Activated CD4-positive, CD25-positive, alpha-beta regulatory T cell treated with anti-CD3 and anti-CD28 coated beads, Interleukin-2, amount 50 U/mL, for 72 hours (primary cell): ENCODE measurements around the gene TXNDC11.

ENCODE experiments used
- DNase-seq: peaks from one replicate; pipeline ENCODE4 v3.0.0; 2021

The TXNDC11 gene

DNA sequence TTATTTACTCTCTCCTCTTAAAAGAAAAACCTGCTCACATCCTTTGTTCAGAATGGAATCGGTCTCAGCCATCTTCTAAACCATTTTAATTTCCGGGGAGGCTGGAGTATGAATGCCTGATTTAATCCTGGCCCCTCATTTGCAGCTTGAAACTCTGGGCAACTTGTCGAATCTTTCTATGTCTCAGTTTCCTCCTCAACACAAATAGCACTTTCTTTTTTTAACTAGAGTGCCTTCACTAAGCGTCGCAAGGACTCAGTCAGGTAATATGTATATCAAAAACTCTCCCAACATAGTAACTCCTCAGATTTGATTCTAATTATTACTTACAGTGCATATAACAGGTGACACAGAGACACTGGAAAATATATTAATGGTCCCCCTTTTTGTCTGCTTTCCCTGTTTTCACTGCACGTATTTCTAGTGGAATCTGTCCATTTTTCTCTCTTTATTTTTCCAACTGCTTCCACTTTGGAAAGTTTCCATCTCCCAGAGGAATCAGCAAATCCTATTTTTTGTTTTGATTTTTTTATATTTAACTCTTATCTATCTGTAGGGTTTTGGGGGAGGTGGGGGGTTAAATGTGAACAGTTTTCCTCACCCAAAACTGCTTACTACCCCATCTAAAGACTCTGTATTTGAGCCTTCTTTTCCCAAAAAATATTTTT lies 55.8 kb downstream of the TXNDC11 start:
- DNase-seq = no peak

DNA sequence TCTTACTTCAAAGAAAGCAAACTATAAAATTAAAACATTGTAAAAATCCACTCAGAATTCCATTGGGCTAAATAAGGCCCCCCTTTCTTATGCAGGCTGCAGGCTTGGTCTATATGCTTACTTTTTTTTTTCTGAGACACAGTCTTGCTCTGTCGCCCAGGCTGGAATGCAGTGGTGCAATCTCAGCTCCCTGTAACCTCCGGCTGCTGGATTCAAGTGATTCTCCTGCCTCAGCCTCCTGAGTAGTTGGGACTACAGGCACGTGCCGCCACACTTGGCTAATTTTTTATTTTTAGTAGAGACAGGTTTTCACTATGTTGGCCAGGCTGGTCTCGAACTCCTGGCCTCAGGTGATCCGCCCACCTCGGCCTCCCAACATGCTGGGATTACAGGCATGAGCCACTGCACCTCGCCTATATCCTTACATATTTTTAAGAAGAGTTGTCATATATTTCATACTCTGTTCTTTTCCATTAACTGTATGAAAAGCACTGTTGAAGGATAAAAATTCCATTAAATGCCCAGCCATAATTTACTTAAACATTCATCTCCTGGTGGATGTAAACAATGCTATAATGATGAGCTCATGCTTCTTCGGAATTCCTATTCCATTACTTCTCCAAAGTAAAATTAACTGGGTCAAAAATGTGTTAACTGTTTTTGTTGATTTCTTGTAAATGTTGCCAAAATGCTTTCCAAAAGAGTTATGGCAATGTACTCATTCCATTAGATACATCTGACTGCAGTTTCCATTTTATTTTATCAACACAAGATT lies 56.6 kb downstream of the TXNDC11 start:
- DNase-seq = no peak

DNA sequence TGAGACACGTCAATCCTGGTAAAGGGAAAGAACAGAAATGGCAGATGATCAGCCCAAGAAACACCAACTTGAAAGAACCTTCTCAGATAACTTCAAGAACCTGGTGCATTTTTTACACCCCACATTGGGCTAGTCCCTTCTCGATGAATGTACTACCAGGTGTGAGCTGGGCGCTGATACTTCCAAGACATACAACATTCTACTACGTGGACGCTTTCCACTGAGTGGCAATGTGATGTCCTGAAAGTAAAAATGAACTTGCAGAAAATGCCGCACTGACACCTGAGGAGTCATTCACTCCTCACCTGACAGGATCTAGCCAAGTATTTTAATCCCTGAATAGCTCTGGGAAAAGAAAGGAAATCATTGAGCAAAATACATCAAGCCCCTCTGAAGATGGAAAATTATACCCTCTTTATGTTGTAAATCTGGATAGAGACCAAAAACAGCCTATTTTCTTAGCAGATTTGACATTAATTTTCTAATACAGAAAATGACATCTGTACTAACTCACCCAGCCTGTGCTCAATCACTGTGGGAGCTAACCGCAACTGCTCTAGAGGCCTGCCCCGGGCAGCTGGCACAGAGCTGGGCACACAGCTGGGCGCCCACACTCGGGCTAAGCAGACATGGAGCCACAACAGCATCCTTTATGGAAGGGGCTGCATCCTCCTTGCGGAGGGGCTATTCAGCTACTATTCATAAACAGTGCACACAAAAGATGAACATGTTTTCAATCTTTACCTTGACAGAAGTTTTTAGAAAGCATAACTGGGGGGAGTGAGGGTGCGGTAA lies 58.2 kb downstream of the TXNDC11 start:
- DNase-seq = no peak

DNA sequence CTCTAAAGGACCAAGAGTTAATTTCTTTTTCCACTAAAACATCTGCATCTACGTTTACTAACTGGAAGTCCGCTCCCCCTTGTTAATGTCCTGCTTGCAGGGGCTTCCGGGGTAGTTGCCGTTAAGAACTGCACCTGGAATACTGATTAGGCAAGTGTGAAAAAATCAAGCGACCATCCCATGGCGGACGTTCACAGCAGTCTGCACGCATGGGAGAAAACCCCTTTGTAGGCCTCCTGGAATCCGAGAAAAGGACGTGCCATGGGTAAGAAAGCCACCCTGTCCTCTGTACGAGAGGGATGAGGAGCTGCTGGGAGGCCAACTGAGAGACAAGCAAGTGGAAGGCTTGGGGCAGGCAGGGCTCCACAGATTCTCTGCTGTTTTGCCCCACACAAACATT lies 59.5 kb downstream of the TXNDC11 start:
- no peak for DNase-seq

DNA sequence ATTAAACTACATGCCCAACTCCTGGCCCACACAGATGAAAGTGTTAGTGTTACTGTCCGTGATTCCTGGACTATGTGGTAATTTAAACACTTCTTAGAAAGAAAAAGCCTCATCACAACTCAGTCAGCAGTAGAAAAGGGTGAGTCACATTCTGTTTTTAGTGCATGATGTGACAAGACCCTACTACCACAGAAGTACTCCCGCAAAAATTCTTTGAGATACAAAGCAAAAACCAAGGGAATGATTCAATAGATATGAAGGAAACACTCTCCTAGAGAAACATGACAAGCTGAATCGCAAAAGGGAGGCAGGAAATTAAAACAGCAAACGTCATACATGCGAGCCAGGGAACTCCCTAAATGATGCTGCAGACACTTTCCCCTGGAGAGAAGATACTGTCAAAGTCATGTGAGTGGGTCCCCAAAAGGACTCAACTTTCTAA lies 60.0 kb downstream of the TXNDC11 start:
- no peak for DNase-seq

DNA sequence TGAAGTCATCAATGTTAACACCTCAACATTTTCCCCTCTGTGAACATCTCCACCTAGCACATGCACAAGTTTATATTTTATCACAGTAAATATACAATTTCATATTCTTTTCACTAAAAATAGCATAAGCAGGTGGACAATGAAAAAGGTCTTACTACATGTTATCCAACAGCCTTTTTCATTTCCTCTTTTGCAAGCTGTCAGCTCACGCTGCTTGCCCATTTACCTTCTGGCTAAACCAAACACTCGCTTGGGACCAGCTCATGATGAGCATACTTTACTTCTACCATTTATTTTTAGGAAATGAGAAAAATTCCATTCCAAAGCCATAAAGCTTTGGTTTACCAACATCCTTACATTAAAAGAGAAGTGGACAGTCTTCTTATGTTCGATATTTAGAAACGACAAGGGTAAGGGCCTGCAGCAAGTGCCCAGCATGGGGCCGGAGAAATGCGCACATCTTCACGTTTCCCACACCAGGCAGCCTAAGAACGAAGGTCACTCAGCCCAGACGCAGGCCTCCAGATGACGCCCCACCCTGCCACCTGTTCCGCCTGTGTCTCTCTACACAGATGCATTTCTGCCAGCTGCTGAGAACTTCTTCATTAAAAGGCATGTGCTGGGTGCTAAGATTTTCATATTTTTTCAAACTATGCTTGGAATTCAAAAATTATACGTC lies 60.5 kb downstream of the TXNDC11 start:
- no peak for DNase-seq

DNA sequence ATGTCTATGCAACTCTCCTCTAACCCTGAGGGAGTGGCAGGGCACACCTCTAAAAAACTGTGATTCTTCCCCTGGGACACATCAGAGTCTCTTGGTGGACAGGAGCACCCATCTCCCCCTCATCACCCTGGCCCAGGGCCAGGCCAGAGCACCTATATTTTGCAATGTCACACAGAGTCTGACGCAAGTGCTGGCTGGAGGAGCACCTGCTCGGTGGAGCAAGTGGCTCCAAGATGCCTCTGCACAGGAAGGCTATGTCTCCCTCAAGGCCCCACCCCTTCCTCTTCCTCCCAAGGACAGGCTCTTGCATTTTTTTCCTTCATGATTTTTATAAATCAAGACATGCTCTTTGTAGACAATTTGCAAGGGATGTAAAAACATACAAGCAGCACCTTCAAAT lies 61.1 kb downstream of the TXNDC11 start:
- no peak for DNase-seq

DNA sequence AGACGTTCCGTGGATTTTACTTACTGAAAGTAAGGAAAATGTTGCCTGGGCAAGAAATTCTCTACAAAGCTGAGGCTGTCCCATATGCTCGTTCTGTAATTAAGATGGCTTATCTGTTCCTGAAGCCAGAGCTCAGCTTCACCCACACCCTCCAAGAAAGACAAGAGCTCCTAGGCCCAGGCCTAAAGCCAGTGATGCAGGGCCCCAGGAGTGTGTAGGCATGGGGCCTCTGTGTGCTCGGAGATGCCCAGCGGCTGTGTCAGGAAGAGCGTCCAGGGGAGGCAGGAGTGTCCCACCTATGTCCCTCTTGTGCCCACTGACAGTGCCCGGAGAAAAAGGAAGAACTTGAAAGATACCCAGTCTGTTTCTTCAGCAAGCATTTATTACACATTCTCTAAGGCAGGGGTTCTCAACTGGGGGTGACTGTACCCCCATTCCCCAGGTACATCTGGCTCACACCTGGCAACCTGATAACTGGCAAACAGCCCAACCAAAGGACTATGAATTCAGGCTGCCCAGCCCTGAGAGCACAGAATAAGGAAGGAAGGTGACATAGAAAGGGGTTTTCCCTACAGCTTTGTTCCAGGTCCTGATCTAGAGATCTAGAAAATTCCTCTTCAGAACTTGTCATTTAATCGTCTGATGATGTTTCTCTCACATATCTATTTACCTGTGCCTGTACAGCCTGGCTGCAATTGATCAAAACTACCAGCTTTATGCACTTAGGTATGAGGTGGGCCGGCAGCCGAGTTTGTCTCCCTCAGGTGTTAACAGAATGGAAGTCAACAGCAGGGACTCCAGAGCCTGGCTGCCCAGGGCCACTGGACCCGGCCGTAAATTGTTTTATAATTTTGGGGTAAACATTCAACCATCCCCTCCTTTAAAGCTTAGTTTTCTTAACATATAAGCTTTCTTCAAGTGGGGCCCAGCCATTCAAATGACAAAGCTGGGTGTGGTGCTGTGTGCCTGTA lies 62.4 kb downstream of the TXNDC11 start:
- DNase-seq = no peak

DNA sequence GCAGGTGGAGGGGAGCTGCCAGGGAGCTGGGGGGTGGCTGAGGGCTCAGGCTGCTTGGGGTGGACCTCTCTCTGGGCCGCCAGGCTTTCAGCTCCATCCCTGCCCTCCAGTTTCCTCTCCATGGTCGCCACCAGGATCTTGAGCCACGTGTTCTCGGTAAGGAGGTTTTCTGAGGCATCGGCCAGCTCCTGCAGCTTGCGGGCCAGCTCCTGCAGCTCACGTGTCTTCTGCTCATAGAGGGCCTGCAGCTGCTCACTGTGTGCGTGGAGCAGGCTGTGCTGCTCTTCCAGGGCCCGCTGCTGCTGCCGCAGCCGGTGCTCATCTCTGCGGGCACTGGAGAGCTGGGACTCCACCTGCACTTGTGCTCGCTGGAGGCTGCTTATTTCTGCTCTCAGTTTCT lies 63.4 kb downstream of the TXNDC11 start:
- no peak for DNase-seq

DNA sequence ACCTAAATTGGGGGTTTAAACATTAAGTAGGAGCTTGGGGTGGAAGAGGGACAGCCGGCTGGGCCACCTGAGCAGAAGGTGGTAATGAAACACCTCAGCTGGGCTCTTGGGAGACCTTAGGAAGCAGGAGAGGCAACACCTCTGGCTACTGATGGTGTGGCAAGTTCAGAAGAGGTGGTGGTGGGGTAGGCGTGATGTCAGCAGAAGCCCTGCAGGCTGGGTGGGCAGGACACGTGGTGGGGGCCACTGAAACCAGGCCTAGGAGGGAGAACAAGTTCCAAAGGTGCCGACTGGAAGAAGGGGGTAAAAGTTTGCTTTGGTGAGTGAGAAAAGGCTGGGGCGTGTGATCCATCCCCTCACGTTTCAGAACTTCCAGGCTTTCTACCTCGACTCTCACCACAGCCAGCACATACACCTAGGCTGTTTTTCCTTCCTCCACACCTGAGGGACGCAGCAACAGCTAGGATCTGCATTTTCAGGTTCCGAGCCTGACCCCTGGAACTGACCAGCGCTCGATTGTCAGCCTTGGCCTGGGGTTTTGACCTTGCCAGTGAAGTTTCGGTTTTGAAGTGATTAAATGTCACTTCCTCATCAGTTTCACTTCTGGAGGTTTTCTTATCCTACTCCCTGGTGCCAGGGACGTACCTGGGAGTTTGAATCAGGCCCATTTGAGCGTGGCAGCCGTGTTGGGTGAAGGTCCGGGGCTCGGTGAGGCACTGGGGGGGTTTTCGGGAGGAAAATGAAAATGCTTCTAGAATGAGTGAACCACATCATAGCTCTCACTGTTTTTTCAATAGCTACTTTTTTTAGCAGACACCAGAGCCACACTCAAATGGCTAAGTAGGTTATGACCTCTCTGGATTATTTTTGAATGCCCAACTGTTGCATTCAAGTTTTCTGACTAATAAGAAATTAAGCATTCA lies 64.4 kb downstream of the TXNDC11 start:
- no peak for DNase-seq

DNA sequence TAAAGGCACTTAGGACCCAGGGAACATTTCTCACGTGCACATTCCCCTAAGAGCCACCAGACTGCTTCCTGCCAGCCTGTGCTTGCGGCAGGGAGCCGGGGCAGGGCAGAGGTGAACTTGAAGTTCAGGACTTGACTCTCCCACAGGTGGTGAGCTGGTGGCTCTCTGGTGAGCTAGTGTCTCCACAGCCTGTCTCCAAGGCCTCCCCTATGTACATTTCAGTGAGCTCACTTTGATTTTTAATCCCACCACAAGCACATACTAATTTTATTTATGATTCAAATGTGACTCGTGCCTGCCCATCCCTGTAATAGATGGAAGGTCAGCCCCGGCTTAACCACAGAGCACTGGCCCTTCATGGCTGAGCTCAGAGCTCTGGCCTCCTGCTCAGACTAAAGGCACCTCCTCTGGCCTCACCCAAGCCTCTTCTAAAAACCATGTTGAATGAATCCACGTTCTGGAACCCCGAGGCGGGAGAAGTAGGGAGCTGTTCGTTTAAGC lies 65.2 kb downstream of the TXNDC11 start:
- DNase-seq = no peak

DNA sequence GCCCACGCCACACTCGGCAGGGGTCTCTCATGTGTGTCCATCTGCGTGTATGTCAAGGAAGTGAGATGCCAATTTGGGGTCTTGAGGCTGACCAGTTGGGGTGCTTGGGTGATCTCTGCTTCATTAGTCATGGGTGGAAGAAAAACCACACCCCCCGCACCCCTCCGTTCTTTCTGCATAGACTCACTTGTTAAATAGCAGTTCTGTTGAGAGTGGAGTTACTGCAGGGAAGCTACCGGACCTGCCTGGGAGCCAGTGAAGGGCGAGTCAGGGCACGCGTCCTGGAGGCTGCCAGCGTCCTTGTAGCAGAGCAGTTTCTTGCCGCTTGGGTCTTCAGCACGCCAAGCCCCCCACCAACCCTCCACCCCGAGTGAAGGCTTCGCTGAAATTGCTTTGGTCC lies 65.9 kb downstream of the TXNDC11 start:
- no peak for DNase-seq

DNA sequence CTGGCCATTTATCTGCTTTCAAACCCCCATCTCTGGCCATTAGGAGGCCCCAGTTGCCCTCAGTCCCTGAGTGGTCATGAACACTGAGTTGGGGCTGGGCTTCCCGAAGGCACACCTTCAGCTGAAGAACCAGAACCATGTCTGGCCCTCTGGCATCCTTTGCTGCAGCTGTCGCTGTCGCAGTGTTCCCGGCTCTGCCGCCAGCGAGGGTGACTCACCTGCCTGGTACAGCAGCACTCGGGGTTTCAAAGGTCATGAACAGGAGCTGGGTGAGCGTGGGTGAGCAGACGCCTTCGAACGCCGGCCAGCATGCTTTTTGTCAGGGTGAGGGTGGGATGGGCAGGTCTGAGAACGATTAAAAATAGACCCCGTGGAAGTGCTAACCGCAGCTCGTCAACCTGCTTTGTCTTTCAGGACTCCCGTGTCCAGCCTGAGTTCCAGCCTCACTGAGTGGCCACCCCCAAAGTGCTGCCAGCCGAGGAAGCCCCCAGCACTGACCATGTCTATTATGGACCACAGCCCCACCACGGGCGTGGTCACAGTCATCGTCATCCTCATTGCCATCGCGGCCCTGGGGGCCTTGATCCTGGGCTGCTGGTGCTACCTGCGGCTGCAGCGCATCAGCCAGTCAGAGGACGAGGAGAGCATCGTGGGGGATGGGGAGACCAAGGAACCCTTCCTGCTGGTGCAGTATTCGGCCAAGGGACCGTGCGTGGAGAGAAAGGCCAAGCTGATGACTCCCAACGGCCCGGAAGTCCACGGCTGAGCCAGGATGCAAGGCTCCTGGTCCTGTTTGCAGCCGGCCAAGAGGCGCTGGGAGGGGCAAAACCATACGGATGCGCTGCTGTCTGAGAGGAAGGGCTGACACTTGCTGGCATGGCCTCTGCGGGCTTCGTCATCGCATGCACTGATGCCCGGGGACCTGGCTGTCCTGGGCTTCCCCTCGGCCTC lies 66.8 kb downstream of the TXNDC11 start:
- DNase-seq = no peak

DNA sequence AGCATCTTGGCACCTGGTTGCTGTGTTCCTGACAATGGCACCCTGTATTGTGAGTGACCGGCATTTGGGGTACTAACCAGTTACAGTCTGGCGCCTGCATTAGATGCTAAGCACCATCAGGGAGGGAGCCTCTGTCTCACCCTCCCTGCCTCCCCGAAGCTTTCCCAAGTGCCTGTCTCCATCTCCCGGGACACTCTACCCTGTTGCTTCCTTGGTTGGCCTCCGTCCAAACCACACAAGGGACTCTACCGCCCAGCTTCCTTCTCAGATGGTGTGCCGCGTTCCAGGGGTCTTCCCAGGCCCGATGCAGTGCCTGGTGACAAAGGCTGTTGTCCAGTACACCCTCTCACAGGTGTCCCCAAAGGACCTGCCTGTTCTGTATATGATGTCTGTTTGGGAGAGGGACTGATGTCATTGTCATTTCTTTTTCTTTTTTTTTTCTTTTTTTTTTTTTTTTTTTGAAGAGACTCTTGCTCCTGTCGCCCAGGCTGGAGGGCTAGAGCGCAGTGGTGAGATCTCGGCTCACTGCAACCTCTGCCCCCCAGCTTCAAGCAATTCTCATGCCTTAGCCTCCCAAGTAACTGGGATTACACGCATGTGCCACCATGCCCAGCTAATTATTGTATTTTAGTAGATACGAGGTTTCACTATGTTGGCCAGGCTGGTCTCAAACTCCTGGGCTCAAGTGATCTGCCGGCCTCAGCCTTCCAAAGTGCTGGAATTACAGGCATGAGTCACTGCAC lies 67.7 kb downstream of the TXNDC11 start:
- no peak for DNase-seq

DNA sequence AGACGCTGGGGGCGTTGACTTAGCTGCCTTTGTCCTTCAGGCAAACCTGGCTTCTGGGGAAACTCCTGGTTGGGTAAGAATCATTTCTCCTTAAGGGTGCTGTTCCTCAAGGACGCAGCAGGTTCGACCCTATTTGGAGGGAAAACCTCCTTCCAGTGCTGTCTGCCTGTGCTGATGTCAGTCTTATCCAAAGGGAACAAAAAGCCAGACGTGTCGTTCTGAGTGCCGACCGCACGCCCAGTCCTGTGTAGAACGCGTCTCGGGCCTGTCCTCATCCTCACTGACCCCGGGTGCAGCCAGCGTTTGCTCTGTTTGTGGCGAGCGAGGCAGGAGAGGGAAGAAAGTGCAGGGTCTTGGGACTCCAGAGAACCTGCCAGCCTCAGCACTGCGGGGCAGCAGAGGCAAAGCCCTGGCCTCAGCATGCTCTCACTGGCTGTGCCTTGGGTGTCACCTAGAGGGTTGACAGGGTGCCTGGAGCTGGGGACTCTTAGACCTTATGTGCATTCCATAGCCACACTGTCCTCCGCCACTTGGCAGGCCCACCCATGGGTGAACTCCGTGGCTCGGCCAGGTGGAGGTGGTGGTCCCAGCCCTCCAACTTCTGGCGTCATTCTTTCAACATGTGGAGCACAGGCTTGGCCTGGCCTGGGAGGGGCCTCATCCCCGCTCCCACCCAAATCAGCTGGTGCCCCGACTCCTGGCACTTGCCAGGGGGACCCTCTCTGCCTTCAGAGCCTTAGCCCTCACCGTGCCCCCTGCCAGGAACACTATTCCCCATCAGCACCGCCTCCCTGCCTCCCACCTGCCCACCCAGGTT lies 68.4 kb downstream of the TXNDC11 start:
- no peak for DNase-seq

DNA sequence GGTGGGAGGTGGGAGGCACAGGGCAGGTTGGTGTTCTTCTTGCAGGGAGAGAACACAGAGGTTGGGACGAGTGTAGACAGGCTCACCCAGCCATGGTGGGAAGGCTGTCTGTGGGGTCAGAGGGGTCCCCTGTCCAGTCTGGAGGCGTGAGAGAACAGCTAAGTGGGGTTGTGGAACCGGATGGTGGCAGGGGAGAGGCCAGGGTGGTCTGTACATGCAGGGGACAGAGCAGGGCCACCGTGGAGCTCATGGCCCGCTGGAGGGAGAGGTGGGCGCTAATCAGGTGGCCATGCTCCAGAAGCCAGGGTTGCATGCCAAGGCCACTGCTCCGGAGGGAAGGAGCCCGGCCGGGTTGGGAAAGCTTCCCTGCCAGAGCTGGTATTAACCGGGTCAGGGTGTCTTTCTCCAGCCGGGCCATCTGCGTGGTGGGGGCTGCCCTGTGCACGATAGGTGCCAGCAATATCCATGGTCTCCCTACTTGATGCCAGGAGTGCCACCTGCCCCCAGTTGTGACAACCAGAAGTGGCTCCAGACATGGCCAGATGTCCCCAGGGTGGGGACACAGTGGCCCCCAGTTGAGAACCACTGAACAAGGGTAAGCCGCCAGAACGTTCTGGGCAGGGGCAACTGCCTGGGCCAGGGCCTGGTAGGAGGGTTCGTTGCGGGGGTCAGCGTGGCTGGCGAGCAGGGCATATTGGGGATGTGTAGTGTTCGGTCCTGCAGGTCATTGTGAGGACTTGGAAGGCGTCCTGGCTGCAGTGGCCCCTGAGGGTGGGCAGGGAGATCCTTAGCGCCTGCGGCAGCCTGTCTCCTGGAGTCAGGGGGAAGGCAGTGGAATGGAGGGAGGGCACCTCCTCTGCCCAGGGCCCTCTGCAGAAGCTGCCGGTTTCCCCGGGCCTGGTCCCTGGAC lies 69.3 kb downstream of the TXNDC11 start:
- no peak for DNase-seq
